Mucosa of descending colon (tissue), 3 donors: Measurements from ENCODE around the gene SLC16A14. TPM values are rescaled to one million over a fixed set of nuclear protein-coding genes. Genes with fewer than 3 reads are reported as not detected.

ENCODE experiments used
- ATAC-seq: fragments of 200-7000 bp; cut with Tn5 transposase; one replicate; pipeline ENCODE4 v1.9.1; 2020; ENCODE audit warnings: mild to moderate bottlenecking, moderate library complexity
- DNase-seq, 3 donors: peaks; one replicate each; pipeline ENCODE4 v3.0.0-alpha.2; 2020
- H3K36me3 ChIP-seq: fragments of 200-600 bp; one replicate; pipeline ENCODE4 v1.8.0; 2021; ENCODE audit warnings: low read depth, mild to moderate bottlenecking
- H3K4me1 ChIP-seq: fragments of 200-600 bp; one replicate; pipeline ENCODE4 v1.8.0; 2021; ENCODE audit warnings: low read depth, mild to moderate bottlenecking
- H3K4me3 ChIP-seq: fragments of 200-600 bp; one replicate; pipeline ENCODE4 v1.8.0; 2021; ENCODE audit warnings: mild to moderate bottlenecking
- H3K9me3 ChIP-seq: fragments of 200-600 bp; one replicate; pipeline ENCODE4 v1.8.0; 2021; ENCODE audit warnings: mild to moderate bottlenecking
- intact Hi-C, 2 donors: fragments of 100-400 bp; cut with DNase I in 1 of 2; cut with micrococcal nuclease in 1 of 2; formaldehyde crosslinking; loops; one replicate each; pipeline versions ENCODE4 v1.11.0 to v1.11.1; 2022; cut with DNase I, micrococcal nuclease
- total RNA-seq, 3 donors: library from RNA; stranded (reverse); fragmentation: NEBNext Ultra II Directional in 2 of 3; extraction: Animal tissue kit (Norgen Biotek cat#: 25700) in 2 of 3; gene quantifications; one replicate each; pipeline versions ENCODE4 v1.2.1 to v1.2.4, GENCODE V29; 2021 to 2023
- TF ChIP-seq, protein P1 (sequence below): fragments of 200-600 bp; IDR thresholded peaks from one replicate; pipeline ENCODE4 v1.8.0; 2022; ENCODE audit warnings: antibody characterized with exemption, mild to moderate bottlenecking
- donor health status: DM: no; HTN: no; CAD: no; lungs with moderate emphysema.
- donor health status: DM: no; HTN: no; CAD: no.
- donor health status: DM: no; HTN: yes; CAD: no.

The SLC16A14 gene
- total RNA-seq, 3 donors from 2014 or later, result 1.4 to 12.5 (median 3.4) TPM

- Histone ChIP-seq H3K4me1 (no peaks in the 10 kb centered on the region), H3K4me3 (no peak overlapping the region), H3K9me3 (no peaks in the 10 kb centered on the region), H3K36me3 (no peaks in the 10 kb centered on the region)
- no peak for ATAC-seq
- DNase-seq, result no peak
- intact Hi-C loops, result no loop called here
- TF ChIP-seq, protein P1, sequence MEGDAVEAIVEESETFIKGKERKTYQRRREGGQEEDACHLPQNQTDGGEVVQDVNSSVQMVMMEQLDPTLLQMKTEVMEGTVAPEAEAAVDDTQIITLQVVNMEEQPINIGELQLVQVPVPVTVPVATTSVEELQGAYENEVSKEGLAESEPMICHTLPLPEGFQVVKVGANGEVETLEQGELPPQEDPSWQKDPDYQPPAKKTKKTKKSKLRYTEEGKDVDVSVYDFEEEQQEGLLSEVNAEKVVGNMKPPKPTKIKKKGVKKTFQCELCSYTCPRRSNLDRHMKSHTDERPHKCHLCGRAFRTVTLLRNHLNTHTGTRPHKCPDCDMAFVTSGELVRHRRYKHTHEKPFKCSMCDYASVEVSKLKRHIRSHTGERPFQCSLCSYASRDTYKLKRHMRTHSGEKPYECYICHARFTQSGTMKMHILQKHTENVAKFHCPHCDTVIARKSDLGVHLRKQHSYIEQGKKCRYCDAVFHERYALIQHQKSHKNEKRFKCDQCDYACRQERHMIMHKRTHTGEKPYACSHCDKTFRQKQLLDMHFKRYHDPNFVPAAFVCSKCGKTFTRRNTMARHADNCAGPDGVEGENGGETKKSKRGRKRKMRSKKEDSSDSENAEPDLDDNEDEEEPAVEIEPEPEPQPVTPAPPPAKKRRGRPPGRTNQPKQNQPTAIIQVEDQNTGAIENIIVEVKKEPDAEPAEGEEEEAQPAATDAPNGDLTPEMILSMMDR, result no peak
Observed at GRCh38 chr2:230069402-230069801, 678 bp upstream of the SLC16A14 start.

DNA sequence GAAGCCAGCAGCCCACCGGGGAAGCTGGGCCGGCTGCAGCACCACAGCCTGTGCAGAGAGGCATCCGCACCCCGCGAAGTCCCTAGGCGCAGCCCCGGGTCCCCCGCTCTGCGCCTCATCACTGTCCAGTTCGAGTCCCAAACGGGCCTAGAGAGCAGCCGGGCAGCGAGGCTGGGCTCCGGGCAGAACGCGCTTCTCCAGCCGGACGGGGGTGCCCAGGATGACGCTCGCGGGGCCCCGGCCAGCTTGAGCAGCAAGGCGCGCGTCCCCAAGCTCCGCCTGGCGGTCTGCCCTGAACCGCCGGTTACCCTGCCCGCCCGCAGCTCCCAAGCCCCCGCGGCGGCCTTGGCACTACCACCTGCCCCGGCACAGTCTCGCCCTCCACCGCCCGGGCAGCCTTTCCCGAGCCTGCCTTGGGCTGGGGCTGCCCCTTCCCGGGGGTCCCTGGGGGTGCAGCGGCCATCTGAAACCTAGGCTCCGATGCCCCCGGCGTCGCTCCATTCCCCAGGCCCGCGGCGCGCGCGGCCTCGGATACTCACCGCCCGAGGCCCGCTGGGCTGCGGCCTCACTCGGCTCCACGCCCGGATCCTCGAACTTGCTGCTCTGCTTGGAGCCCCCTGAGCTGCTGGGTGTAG lies 591 bp downstream of the SLC16A14 start:
- Histone ChIP-seq H3K36me3 (no peaks in the 10 kb centered on the region), H3K4me1 (no peaks in the 10 kb centered on the region), H3K9me3 (no peaks in the 10 kb centered on the region), H3K4me3 (peak overlapping the region; percentile 7)
- intact Hi-C loops, result no loop called here
- DNase-seq (peak; percentile 39 to 72 (median 71)), ATAC-seq (peak; percentile 68)
- TF ChIP-seq, protein P1, result no peak

GRCh38 chr2:230060672-230061293 lies 7.9 kb downstream of the SLC16A14 start:
- H3K4me3 ChIP-seq, result no peak overlapping the region
- intact Hi-C loops, result no loop called here
- ATAC-seq (no peak), DNase-seq (no peak)
- TF ChIP-seq, protein P1, result no peak
- H3K36me3 ChIP-seq, result no peaks in the 10 kb centered on the region
- H3K4me1 ChIP-seq, result no peaks in the 10 kb centered on the region
- no peaks in the 10 kb centered on the region for H3K9me3 ChIP-seq

DNA sequence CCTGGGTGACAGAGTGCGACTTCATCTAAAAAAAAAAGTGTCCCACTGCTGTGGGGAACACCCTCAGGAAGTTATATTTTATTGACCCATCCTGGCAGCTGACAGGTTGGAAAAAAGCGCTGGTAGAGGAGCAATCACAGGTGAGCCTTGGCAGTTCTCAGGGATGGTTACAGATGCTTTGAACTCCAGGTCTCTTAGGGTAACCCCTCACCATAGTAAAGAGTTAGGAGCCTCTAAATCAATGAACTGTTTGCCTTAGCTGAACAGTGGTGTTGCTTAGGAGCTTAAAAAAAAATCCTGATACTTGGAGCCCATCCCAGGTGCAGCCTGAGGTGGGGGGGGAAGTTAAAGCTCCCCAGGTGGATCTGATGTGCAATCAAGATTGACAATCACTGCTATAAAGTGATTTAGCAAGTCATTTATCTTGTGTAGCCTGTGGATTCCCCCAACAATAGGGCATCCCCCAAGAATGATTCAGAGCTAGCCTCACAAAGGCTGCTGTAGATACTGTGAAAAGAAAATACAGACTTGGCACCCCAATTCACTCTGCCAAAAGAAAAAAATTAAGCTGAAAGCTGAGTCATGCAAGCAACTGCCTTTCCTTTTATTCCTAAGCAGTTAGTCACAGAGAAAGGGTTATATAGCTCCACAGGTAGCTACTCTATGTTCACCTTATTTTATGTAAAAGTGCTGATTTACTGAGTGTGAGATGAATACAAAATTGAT lies 14.8 kb downstream of the SLC16A14 start:
- intact Hi-C loops, result no loop called here
- TF ChIP-seq, protein P1, result no peak
- H3K4me3 ChIP-seq, result no peak overlapping the region
- no peaks in the 10 kb centered on the region for H3K9me3 ChIP-seq
- H3K36me3 ChIP-seq, result no peaks in the 10 kb centered on the region
- DNase-seq (no peak), ATAC-seq (no peak)
- H3K4me1 ChIP-seq, result no peaks in the 10 kb centered on the region

DNA sequence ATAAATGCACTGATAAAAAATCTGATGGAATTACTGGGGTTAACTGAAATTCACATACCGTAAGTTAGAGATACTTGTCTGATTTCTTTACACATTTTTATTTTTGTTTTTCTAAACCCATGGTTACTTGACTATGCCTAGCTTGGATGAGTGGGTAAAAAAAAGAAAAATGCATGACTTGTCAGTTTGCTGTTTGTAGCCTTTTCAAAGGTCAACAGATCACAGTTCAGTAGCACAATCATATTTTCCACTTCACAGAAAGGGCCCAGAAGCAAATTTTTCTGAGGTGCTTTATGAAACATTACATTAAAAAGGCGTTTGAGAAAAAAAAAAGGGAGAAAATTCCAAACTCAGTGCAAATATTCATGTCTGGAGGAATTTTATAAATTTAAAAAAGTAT lies 16.4 kb downstream of the SLC16A14 start:
- DNase-seq, result no peak
- no peaks in the 10 kb centered on the region for H3K4me1 ChIP-seq
- intact Hi-C loops, result no loop called here
- ATAC-seq, result no peak
- H3K9me3 ChIP-seq, result no peaks in the 10 kb centered on the region
- no peaks in the 10 kb centered on the region for H3K36me3 ChIP-seq
- TF ChIP-seq, protein P1, result no peak
- no peak overlapping the region for H3K4me3 ChIP-seq
